Measurements from ENCODE around the gene SLC22A13. TPM values are rescaled to one million over a fixed set of nuclear protein-coding genes. Genes with fewer than 3 reads are reported as not detected.

The SLC22A13 gene
- total RNA-seq, 1 donor from 2014 or later: 0.21 TPM

DNA sequence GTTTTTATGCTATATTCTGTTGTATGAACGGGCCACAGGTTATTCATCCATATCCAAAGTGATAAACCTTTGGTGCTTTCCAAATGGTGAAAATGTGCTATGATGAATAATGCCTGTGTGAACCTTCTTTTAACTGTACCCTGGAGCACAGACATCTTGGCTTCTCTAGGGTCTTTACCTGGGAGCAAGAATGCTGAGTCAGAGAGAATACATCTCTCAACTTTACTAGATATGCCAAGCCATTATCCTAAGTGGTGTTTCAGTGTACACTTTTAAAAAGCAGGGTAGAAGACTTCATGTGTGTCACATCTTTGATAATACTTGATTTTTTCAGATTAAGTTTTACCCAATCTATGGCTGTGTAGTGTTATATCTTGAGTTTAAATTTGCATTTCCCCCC lies 57.4 kb downstream of the SLC22A13 start:
- no peaks in the 10 kb centered on the region for H4K20me1 ChIP-seq (ENCODE audit: low read depth)

DNA sequence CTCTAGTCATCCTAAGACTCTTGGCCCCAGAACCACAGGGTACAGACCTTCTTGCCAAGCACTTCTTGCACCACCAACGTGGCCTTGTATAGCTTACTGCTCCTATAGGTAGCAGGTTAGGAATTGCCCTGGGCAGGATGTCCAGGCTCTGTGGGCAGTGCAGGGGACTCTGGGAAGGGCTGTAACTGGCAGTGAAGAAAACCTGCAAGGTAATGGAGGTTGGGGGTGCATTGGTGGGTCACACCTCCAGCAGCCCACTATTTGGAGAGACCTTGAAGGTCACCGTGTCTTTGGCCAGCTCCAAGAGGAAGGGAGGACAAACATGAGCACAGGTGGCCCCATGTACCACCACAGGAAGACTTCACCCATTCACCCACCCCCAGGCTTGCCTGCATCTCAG lies 59.6 kb downstream of the SLC22A13 start:
- H3K79me2 ChIP-seq (ENCODE audit: low read depth): no peaks in the 10 kb centered on the region
- H3K9me3 ChIP-seq (ENCODE audit: low read depth): no peaks in the 10 kb centered on the region
- H3K4me3 ChIP-seq: no peak overlapping the region
- H3K27ac ChIP-seq: no peak overlapping the region
- peaks cover 8% of the 10 kb centered on the region for H3K27me3 Mint-ChIP-seq (ENCODE audit: insufficient read depth, low read depth)
- no peaks in the 10 kb centered on the region for H3F3A ChIP-seq (ENCODE audit: low read depth)
- H3K27ac Mint-ChIP-seq: no peak overlapping the region
- DNase-seq (ENCODE audit: low spot score): no peak
- no peak overlapping the region for H2AFZ ChIP-seq (replicated peaks)
- no peaks in the 10 kb centered on the region for H3K4me1 Mint-ChIP-seq
- no peaks in the 10 kb centered on the region for H3K4me1 ChIP-seq
- no peaks in the 10 kb centered on the region for H3K36me3 Mint-ChIP-seq
- no peak overlapping the region for H3K4me3 Mint-ChIP-seq
- no peaks in the 10 kb centered on the region for H3K27me3 ChIP-seq
- peaks cover 5% of the 10 kb centered on the region for H3K9me3 Mint-ChIP-seq
- H3K4me2 ChIP-seq: no peak overlapping the region
- TF ChIP-seq EZH2phosphoT487 (IDR thresholded peaks at IDR 0.05) (no peak), EZH2 (IDR thresholded peaks at IDR 0.05) (no peak)
- TF ChIP-seq, protein P1, sequence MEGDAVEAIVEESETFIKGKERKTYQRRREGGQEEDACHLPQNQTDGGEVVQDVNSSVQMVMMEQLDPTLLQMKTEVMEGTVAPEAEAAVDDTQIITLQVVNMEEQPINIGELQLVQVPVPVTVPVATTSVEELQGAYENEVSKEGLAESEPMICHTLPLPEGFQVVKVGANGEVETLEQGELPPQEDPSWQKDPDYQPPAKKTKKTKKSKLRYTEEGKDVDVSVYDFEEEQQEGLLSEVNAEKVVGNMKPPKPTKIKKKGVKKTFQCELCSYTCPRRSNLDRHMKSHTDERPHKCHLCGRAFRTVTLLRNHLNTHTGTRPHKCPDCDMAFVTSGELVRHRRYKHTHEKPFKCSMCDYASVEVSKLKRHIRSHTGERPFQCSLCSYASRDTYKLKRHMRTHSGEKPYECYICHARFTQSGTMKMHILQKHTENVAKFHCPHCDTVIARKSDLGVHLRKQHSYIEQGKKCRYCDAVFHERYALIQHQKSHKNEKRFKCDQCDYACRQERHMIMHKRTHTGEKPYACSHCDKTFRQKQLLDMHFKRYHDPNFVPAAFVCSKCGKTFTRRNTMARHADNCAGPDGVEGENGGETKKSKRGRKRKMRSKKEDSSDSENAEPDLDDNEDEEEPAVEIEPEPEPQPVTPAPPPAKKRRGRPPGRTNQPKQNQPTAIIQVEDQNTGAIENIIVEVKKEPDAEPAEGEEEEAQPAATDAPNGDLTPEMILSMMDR (IDR thresholded peaks at IDR 0.05): no peak
- no peaks in the 10 kb centered on the region for H3K36me3 ChIP-seq
- H3K9ac ChIP-seq: no peak overlapping the region
- no peaks in the 10 kb centered on the region for H4K20me1 ChIP-seq (ENCODE audit: low read depth)

More for the DNA sequence above, 57.4 kb downstream of the SLC22A13 start:
- H3K9me3 Mint-ChIP-seq: peaks cover 5% of the 10 kb centered on the region
- Histone ChIP-seq H3K4me2 (no peak overlapping the region), H3K9me3 (ENCODE audit: low read depth) (no peaks in the 10 kb centered on the region), H3K4me1 (no peaks in the 10 kb centered on the region), H3K4me3 (no peak overlapping the region), H3K27ac (no peak overlapping the region), H3K36me3 (no peaks in the 10 kb centered on the region), H3K79me2 (ENCODE audit: low read depth) (no peaks in the 10 kb centered on the region), H3K9ac (no peak overlapping the region), H3F3A (ENCODE audit: low read depth) (no peaks in the 10 kb centered on the region), H2AFZ (replicated peaks) (no peak overlapping the region), H3K27me3 (no peaks in the 10 kb centered on the region)
- H3K4me3 Mint-ChIP-seq: no peak overlapping the region
- H3K36me3 Mint-ChIP-seq: no peaks in the 10 kb centered on the region
- TF ChIP-seq, protein P1 (IDR thresholded peaks at IDR 0.05): no peak
- TF ChIP-seq EZH2phosphoT487 (IDR thresholded peaks at IDR 0.05) (no peak), EZH2 (IDR thresholded peaks at IDR 0.05) (no peak)
- H3K27ac Mint-ChIP-seq: no peak overlapping the region
- no peaks in the 10 kb centered on the region for H3K4me1 Mint-ChIP-seq
- H3K27me3 Mint-ChIP-seq (ENCODE audit: insufficient read depth, low read depth): peaks cover 8% of the 10 kb centered on the region
- DNase-seq (ENCODE audit: low spot score): no peak

DNA sequence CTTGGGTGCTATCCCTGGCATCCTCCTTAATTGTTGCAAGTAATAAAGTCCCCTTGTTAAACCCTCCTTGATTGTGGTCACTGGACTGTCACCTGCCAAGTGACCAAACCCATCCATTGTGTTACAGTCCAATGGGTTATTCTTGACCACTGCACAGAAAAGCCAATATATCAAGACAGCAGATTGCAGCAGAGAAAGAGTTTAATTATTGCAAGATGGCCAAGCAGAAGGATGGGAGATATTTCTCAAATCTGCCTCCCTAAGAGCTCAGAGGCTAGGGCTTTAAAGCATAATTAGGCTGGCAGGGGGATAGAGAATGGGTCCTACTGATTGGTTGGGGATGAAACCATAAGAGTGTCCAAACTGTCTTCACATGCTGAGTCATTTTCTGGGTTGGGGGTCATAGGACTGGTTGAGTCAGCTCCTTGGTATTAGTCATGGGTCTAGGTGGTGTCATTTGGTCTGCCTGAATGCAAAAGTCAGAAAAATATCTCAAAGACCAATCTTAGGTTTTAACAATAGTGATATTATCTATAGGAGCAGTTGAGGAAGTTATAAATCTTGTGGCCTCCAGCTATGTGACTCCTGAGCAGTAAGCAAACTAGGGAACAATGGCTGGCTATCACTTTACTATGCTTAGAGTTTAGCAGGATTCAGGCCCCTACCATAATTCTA lies 61.9 kb downstream of the SLC22A13 start:
- H3K27ac ChIP-seq: no peak overlapping the region
- no peak overlapping the region for H2AFZ ChIP-seq (replicated peaks)
- H4K20me1 ChIP-seq (ENCODE audit: low read depth): no peaks in the 10 kb centered on the region
- H3K36me3 Mint-ChIP-seq: no peaks in the 10 kb centered on the region
- H3K4me1 ChIP-seq: no peaks in the 10 kb centered on the region
- no peak for DNase-seq (ENCODE audit: low spot score)
- H3K4me3 ChIP-seq: no peak overlapping the region
- no peak overlapping the region for H3K4me2 ChIP-seq
- TF ChIP-seq EZH2phosphoT487 (IDR thresholded peaks at IDR 0.05) (no peak), EZH2 (IDR thresholded peaks at IDR 0.05) (no peak)
- TF ChIP-seq, protein P1 (IDR thresholded peaks at IDR 0.05): no peak
- no peak overlapping the region for H3K27ac Mint-ChIP-seq
- no peak overlapping the region for H3K4me3 Mint-ChIP-seq
- H3K79me2 ChIP-seq (ENCODE audit: low read depth): no peaks in the 10 kb centered on the region
- peaks cover 8% of the 10 kb centered on the region for H3K27me3 Mint-ChIP-seq (ENCODE audit: insufficient read depth, low read depth)
- H3K36me3 ChIP-seq: no peaks in the 10 kb centered on the region
- no peaks in the 10 kb centered on the region for H3K4me1 Mint-ChIP-seq
- no peaks in the 10 kb centered on the region for H3K27me3 ChIP-seq
- no peaks in the 10 kb centered on the region for H3K9me3 ChIP-seq (ENCODE audit: low read depth)
- H3F3A ChIP-seq (ENCODE audit: low read depth): no peaks in the 10 kb centered on the region
- H3K9me3 Mint-ChIP-seq: peaks cover 5% of the 10 kb centered on the region
- H3K9ac ChIP-seq: no peak overlapping the region

Small RNA genes lying within 50 kb of the gene (small RNA-seq; reads per million reads assigned to genes)
- not detected for gene RNU6-235P

Other genes starting within 250 kb of the SLC22A13 start
- gene PLCD1, start 236.2 kb upstream of the SLC22A13 start, total RNA-seq (ENCODE audit: low replicate concordance): 38.6 and 42.4 TPM in 2 replicates
- gene DLEC1, start 226.6 kb upstream of the SLC22A13 start, total RNA-seq (ENCODE audit: low replicate concordance): 0.60 and 1.4 TPM in 2 replicates
- 3.3 and 13.3 TPM in 2 replicates for gene ACAA1, start 128.7 kb upstream of the SLC22A13 start, total RNA-seq (ENCODE audit: low replicate concordance)
- 3.1 and 5.5 TPM in 2 replicates for gene MYD88, start 127.2 kb upstream of the SLC22A13 start, total RNA-seq (ENCODE audit: low replicate concordance)
- 60.2 and 65.8 TPM in 2 replicates for gene OXSR1, start 100.3 kb upstream of the SLC22A13 start, total RNA-seq (ENCODE audit: low replicate concordance)
- not detected in 2 replicates for gene SLC22A14, start 16.5 kb downstream of the SLC22A13 start, total RNA-seq (ENCODE audit: low replicate concordance)
- 2.1 and 6.9 TPM in 2 replicates for gene XYLB, start 81.0 kb downstream of the SLC22A13 start, total RNA-seq (ENCODE audit: low replicate concordance)
- 80.4 and 89.5 TPM in 2 replicates for gene ACVR2B, start 188.1 kb downstream of the SLC22A13 start, total RNA-seq (ENCODE audit: low replicate concordance)
- 11.6 and 13.8 TPM in 2 replicates for gene EXOG, start 230.5 kb downstream of the SLC22A13 start, total RNA-seq (ENCODE audit: low replicate concordance)